GM19463 (cell line): Measurements from ENCODE around the gene SAP25.
"Not testable (repeated sequence)": the region's sequence is repeated elsewhere in the genome, so short reads cannot be mapped to it uniquely, and the experiment has no call there.

Source experiments
- ATAC-seq: cut with Tn5 transposase; IDR thresholded peaks from one replicate; pipeline ENCODE4 v1.9.1; 2021; ENCODE audit warnings: mild to moderate bottlenecking, moderate library complexity; ENCODE audit not compliant: unreplicated experiment

The SAP25 gene

DNA sequence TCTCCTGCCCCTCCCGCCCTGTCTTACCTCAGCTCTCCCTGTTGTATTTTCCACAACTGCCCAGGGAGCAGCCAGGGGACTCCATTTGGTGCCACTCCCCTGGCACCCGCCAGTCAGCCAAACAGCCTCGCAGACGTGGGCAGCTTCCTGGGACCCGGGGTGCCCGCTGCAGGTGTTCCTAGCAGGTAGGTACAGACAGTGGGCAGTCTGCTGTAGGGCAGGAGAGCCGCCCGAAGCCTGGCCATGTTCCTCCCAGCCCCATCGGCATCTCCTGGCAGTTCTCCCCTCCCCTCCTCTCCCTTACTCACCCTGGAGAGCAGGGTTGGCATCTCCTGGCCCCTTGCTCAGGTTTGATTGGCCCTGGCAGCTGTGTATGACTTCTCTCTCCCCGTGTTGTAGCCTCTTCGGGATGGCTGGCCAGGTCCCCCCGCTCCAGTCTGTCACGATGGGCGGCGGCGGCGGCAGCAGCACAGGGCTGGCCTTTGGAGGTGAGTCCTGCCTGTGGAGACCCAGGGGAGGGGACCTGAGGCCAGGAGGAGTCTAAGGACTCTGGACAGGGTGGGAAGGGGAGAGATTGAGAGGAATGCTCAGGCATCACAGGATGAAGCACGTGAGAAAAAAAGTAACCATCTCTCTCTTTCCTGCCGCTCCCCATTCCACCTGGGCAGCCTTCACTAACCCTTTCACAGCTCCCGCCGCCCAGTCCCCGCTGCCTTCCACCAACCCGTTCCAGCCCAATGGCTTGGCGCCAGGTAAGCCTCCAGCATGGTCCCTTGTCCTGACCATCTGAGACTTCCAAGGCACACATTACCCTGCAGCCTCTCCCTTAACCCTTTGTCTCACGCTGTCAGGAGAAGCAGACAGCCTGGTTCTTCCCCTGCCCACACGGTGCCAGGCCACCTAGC lies 11.3 kb downstream of the SAP25 start:
- no peak for ATAC-seq

DNA sequence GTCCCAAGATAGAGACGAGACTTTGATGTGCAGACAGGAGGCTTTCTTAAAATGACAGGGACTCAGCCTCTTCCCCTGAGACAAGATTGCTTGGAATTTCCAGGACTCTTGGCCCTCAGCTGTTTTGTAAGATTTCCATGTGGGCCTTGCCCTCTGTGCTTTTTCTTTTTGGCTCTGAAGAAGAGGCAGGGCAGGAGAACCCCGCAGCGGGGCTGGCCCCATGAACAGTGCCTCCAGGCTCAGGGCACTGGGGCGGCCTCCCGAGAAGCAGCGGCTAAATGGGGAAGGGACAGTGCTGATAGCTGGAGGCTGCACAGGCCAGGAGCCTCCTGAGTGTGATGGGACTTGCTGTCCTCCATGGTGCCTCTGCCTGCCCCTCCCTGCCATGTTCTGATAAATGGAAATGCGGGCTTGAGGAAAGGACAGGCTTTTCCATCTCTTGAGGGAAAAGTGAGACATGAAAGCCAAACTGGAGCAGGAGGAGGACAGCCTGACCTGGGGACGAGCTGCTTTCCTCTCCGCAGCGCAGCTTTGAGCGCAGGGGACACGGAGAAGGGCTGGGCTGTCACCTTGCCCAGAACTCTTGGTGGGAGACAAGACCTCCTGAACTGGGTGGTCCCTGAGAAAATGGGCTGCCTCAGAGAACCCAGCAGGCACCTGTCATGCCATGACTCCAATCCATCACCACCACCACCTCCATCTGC lies 12.1 kb downstream of the SAP25 start:
- ATAC-seq, result no peak

DNA sequence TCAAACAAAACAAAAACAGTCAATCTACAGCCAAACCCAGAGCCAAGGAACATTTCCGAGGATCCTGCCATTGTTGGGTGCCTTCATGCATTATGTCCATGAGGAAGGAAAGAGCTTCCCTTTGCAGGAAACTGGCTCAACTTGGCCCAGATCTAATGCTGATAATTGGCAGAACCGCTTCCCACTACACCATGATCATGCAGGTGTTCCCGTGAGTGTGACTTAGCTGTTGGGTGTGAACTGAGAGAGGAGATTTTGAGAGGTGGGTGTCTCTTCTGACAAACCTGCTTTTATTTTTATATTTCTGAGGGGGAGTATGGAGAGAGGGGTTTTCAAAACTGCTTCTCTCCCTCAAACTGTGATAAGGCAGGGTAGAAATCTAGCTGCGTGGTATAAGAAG lies 14.6 kb downstream of the SAP25 start:
- ATAC-seq, result no peak

DNA sequence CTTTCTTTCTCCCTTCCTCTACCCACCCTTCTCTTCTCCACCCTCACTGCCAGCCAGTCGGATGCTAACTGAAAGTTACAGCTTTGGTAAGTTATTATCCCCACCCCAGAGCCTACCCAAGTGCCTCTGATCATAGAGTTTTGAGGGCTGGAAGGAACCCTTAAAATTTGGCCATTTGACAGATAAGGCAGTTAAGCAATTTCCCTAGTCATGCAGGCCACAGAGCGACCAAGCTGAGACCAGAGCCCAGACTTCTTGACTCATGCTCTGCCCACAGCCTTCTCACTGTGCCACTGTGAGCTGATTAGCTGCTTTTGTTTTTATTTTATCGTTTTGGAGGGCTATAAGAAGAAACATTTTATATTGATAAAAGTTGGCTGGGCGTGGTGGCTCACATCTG lies 17.2 kb downstream of the SAP25 start:
- no peak for ATAC-seq

DNA sequence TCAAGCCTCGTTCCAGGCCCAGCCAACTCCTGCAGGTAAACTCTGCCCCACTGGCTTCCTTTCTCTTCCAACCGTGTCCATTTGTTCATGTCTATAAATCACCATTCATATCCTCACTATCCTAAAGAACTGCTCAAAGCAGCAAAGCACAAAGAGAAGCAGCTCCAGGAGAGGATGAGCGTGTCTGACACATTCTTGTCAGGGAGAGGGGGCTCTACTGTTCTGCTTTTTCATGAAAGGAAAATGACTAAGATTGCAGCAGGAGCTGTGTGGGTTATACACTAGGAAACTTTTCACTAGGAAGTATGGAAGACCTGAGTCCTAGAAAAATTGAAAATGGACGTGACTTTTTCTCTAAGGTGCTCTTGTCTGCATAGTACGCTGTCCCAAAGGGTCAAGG lies 18.0 kb downstream of the SAP25 start:
- no peak for ATAC-seq

DNA sequence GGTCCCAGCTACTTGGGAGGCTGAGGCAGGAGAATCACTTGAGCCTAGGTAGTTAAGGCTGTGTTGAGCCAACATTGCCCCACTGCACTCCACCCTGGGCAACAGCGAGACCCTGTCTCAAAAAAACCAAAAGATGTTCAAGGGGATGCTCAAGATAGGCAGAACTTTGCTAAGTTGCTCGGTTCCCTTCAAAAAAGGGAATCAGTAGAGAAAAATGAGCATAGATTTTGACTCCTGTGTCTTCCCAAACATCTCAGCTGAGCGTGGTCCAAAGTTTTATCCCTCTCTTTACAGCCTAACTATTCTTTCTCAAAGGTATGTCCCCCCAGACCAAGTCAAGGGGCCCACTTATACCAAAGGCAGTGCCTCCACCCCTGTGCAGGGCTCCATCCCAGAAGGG lies 20.7 kb downstream of the SAP25 start:
- ATAC-seq, result no peak

DNA sequence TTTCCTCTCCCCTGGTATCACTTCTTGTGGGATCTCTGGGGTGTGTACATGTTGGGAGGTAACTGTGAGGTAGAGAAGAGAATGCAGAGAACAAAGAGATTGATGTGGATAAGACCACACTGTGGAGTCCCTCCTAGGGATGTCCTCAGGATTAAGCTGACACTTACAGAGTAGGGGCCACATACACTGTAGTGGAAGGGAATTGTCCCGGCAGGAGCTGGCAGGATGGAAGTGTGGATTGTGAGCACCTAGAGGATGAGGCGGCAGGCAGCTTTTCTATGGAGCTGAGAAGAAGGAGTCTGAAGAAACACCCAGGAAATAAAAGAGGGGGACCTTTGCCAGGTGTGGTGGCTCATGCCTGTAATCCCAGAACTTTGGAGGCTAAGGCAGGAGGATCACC lies 21.2 kb downstream of the SAP25 start:
- no peak for ATAC-seq

DNA sequence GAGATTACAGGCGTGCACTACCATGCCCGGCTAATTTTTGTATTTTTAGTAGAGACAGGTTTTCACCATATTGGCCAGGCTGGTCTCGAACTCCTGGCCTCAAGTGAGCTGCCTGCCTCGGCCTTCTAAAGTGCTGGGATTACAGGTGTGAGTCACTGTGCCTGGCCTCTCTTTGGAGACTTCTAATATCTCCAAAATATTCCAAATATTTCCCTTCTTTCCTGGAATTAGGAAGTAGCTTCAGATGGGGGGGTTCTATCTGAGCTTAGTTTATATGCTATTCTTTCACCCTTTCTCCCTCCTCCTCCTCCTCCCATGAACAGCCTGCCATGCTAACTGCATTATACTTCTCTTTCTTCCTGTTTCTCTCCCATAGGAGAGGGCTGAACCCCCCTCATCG lies 25.3 kb downstream of the SAP25 start:
- ATAC-seq, result not testable (repeated sequence)

DNA sequence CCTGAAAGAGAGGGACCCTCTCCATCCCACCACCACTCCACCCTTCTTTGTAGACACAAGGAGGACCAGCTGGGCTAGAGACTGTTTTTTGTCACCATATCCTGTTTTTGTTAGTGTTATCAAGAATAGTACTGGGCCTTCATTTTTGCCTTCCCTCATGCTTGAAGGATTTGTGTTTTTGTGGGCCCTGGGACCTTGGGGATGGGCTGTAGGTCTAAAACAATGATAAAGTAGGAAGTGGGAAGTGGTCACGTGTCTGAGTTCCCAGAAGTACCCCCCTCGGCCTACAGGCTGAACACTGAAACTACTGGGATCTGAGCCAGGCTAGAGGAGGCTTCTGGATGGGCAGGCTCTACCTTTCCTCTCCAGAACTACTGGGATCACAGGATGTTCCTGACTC lies 25.8 kb downstream of the SAP25 start:
- no peak for ATAC-seq

DNA sequence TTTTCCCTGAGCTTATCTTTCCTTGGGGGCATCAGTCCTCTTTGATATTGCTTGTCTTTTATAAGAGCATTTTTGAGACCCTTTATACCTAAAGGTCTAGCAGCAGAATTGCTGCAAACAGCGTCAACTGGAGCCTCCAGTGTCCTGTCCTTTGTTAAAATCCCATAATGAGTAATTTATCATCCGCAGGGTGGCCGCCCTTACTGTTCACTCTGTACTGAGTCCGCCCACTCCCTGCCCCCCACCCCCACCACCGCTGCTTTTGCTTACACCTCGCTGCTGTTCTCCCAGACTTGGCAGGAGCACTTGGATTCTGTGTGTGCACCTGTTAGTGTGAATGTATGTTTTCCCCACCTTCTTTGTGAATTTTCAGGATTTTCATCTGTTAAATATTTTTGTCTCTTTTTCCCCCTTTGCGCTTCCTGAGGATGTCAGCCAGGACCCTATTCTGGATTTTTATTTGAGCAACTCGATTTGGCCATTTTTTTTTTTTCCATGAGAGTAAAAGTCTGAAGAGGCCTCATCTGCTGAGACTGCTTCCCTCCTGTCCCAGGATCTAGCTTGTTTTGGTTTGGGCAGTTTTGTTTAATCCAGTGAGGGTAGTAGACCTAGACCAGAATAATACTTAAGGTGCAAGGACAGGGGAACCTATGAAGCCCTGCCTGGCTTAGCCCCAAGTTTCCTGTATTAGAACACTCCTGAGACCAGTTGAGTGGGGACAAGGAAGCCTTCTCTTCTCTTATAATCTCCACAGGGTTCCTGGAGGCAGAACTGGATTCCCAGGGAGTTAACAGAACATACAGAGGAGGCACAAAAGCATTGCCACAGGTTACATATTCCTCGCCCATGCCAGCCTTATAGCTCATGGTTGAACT lies 26.5 kb downstream of the SAP25 start:
- no peak for ATAC-seq

DNA sequence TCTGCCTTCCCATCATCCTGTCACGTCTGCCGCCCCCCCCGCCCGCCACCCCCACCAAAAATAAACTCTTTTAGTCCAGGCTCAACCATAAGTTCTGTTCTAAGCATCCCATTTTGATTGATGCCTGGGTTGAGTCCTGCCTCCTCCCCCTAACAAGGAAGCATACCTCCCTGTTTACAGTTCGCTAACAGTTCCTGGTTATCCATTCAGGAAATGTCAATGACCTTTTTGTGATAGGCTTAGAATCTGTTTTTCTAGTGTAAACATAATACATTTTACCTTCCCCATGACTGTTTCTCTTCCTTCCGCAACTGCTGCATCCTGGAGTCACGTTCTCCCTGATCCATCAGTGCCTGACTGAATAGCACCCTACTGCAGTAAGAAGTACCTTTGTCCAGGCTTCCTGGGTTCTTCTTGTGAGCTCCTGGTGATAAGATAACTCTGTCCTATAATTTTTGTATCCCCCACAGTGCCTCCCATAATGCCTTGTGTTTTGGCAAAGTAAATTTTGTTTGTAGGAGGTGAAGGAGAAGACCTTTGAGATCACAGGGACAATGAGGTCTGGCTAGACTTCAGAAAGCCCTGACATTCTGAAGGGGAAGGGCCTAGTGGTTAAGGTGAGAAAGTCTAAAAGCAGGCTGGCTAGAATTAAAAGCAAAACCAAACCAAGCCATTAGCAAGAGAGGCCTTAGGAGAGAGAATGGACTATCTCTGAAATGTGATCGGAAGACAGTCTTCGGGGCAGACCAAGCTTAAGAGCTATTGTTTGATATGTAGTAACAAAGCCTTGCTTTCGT lies 27.4 kb downstream of the SAP25 start:
- ATAC-seq, result no peak

DNA sequence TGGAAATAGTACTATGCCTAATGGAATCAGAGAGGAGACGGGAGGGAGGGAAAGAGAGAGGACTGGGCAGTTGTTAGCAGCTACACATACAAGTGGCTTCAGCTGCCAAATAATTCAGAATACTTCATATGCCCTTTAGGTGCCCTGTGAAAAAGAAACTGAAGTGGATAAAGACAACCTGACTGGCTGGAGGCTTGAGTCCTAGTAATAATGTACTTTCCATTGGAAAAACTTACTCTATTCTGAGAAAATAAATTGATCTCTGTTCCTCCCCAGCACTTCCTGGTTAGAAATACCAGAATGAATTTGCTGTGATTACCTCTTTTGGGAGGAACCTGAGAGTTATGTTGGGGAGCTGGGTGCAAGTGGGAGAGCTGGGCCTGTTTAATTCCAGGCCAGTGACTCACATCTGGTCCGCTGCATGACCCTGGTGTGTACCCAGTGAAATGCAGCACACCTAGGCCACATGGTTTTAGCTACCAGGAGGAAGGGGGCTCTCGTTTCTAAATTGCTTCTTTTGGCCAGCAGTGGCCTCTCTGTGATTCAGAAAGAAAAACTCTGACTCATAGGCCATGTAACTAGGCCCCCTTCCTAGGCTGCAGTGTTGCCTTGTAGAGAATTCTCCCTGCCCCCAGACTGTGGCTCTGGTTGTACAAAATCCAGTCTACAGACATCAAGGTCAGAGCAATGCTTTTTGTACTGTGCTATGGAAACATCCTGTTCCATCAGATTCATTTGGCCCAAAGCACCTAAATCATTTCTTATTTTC lies 28.2 kb downstream of the SAP25 start:
- ATAC-seq, result peak; percentile 55

DNA sequence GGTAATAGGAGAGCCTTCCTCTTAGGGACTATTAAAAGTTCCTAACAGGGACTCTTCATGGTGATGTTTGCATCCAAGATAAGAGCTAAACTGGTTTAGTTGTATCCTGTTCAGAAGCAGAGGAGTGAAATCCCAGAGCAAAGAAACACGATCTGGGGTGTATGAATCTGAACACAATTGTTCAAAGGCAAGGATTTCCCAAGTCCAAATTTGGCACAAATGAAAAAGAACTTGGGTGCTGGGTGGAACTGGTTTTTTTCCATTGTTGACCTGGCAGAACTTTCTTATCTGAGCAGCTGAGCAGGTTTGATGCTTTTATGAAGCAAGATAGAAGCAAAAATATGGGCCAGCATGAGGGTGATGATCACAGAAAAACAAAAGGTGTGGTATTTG lies 28.7 kb downstream of the SAP25 start:
- no peak for ATAC-seq

DNA sequence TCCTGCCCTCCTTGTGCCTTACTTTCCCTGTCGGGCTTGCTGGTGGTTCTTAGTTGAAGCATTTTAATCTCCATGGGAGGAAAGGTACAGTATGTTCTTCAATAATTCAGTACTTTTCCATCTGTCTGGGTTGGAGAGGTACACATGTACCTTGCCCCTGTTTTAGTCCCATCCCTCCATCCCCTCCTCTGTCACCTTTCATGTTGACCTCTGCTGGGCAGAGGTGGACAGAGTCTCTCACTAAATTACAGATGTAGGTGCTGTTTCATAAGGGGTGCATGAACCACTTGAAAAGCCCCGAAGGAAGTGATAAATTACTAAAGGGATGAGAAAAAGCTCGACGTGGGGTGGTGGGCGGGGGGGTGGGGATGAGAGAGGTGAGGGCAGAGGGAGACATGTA lies 29.3 kb downstream of the SAP25 start:
- ATAC-seq, result no peak

DNA sequence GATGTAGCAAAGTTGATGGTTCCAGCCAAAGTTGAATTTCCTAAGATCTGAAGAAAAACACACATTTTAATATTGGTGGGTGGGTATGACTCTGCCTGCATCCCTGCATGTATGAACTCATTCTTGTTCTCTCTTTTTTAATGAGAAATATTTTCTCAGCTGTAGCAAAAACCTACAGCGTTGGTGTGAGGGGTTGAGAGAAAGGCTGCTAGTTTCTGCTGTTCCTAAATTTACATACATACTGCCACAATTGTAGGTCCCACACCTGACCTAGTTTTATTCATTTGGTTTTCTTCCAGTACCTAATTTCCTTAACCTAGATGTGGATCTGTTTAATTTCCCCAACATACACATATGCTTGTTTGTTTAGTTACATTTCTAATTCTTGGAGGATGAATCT lies 30.1 kb downstream of the SAP25 start:
- no peak for ATAC-seq

DNA sequence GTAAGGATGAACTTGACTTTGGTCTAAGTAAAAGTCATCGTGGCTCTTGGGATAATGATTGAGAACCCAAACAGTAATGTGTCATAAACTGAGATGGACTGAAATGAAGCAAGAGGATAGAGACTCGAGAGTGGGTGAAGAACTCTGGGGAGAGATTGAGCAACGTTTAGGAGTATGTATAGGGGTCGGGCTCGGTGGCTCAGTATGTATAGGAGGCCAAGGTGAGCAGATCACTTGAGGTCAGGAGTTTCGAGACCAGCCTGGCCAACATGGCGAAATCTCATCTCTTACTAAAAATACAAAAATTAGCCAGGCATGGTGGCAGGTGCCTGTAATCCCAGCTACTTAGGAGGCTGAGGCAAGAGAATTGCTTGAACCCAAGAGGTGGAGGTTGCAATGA lies 32.4 kb downstream of the SAP25 start:
- ATAC-seq, result not testable (repeated sequence)

DNA sequence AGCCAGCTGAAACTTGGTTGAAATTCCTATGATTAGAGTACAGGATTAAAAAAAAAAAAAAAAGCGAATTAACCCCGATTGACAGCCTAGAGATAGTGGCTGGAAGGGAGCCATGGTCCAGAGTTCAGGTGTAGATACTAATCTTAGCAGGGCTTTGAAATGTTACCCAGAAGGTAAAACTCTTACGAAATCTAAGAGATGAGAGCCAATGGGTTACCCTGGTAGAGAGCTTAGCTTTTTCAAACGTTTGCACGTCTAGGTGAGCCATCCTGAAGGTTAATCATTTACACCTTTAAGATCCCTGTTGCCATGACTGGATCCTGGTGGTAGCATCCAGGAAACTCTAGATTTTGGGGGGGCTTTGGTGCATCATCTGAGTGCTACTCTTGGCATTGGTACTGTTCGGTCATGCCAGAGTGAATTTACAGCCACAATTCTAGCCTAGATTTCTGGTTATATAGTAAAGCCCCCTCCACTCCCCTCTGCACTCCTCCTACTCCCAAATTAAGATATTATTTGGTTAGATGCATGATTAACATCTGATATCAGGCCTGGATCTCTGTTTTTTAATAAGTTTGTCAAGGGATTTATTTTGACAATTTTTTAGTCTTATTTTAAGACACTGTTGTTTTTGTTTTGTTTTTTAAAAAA lies 33.5 kb downstream of the SAP25 start:
- no peak for ATAC-seq

DNA sequence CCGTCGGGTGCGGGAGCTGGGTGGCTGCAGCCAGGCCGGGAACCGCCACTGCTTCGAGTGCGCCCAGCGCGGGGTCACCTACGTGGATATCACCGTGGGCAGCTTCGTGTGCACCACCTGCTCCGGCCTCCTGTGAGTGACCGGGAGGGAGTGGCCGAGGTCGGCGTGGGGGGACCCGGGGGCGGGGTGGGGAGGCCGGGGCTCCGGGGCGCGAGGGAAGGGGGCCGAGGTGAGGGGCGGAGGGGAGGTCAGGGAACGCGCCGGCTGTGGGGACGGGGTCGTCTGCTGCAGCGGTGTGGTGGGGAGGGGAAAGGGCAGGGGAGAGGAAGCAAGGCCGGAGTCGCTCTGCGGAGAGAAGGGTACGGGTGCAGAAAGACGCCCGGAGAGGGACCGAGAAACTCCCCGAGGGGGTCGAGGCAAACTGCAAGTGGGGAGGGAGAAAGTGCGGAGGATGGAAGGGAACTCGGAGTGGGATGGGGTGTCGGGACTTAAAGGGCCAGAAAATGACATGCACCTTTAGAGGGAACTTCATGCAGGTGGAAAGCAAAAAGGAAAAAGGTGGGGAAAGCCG lies 34.2 kb downstream of the SAP25 start:
- ATAC-seq, result no peak
